Heart left ventricle (tissue), 16 donors: ENCODE data around the gene FBXL7. TPM values are rescaled to one million over a fixed set of nuclear protein-coding genes. Genes with fewer than 3 reads are reported as not detected.

Experiments used
- ATAC-seq, 4 donors: fragments of 200-7000 bp; cut with Tn5 transposase; one replicate each; pipeline ENCODE4 v1.9.1; 2020 to 2022; ENCODE audit warnings: moderate library complexity in 4 of 4, mild to moderate bottlenecking in 3 of 4, moderate number of reproducible peaks in 1 of 4
- DNase-seq, 5 donors: peaks; one replicate each; pipeline ENCODE4 v3.0.0-alpha.2; 2020
- H3K27ac ChIP-seq, 12 donors: fragments of 200-600 bp; sonication (generic) in 4 of 12; one replicate each; pipeline versions ENCODE4 v1.5.0 to v1.8.0; 2016 to 2022; ENCODE audit warnings: mild to moderate bottlenecking in 2 of 12
- H3K27me3 ChIP-seq, 9 donors: fragments of 200-600 bp; sonication (generic) in 2 of 9; one replicate each; pipeline versions ENCODE4 v1.5.1 to v1.8.0; 2016 to 2022; ENCODE audit warnings: mild to moderate bottlenecking in 3 of 9
- H3K36me3 ChIP-seq, 9 donors: fragments of 200-600 bp; sonication (generic) in 2 of 9; one replicate each; pipeline versions ENCODE4 v1.5.0 to v1.8.0; 2018 to 2022; ENCODE audit warnings: mild to moderate bottlenecking in 2 of 9
- H3K4me1 ChIP-seq, 12 donors: fragments of 200-600 bp; sonication (generic) in 4 of 12; one replicate each; pipeline versions ENCODE4 v1.5.0 to v1.8.0; 2016 to 2022; ENCODE audit warnings: mild to moderate bottlenecking in 3 of 12
- H3K4me3 ChIP-seq, 12 donors: fragments of 200-600 bp; sonication (generic) in 4 of 12; one replicate each; pipeline versions ENCODE4 v1.5.0 to v1.8.0; 2017 to 2022; ENCODE audit warnings: mild to moderate bottlenecking in 9 of 12, moderate library complexity in 4 of 12
- H3K9me3 ChIP-seq, 12 donors: fragments of 200-600 bp; sonication (generic) in 4 of 12; one replicate each; pipeline versions ENCODE4 v1.5.0 to v1.8.0; 2016 to 2022; ENCODE audit warnings: mild to moderate bottlenecking in 1 of 12
- CTCF ChIP-seq, 12 donors: fragments of 200-600 bp; sonication (generic) in 4 of 12; IDR thresholded peaks; one replicate each; pipeline versions ENCODE4 v1.5.0 to v1.8.0; 2018 to 2022; ENCODE audit warnings: antibody characterized with exemption in 12 of 12, mild to moderate bottlenecking in 5 of 12
- POLR2A ChIP-seq, 2 donors: fragments of 450-650 bp; IDR thresholded peaks; one replicate each; pipeline ENCODE4 v1.6.1; 2017; ENCODE audit warnings: antibody characterized with exemption in 2 of 2, mild to moderate bottlenecking in 2 of 2, moderate library complexity in 2 of 2
- WGBS, 4 donors: extraction: QIAGEN DNeasy Blood & Tissue Kit in 2 of 4; methylation state at CpG; one replicate each; pipeline versions ENCODE4 v1.1.5 to v1.1.7; 2013 to 2018; 5-methylcytosine and 5-hydroxymethylcytosine counted together
- intact Hi-C, 10 donors: fragments of 100-400 bp; cut with DNase I; formaldehyde crosslinking; loops; one replicate each; pipeline versions ENCODE4 v1.11.1 to v1.14.2; 2022
- polyA plus RNA-seq, 2 donors: library from polyadenylated mRNA; stranded (reverse); fragments of 200-250 nt; gene quantifications; one replicate each; pipeline ENCODE4 v1.2.3, GENCODE V29; 2013
- total RNA-seq, 9 donors: library from RNA; depleted of rRNA in 2 of 9; stranded (reverse); fragments of >200 nt in 2 of 9; fragmentation: NEBNext Ultra II Directional in 3 of 9; extraction: Animal tissue kit (Norgen Biotek cat#: 25700) in 3 of 9; gene quantifications; one replicate each; pipeline versions ENCODE4 v1.1.0 to v1.2.4, GENCODE V29; 2016 to 2023
- donor health status: ischemic (EF 13 %, LVEDD 7.1; RV severe dilation, severe dysfunction).
- donor health status: healthy with polysubstance abuse.
- donor health status: DM: no; HTN: yes; CAD: no.
- donor health status: DM: no; HTN: no; CAD: no.
- donor health status: ischemic (EF 25% LVEDD 6.9; RV normal size, moderate dysfunction).
- donor health status: ischemic (EF 25% LVEDD 5.7; RV mildly dilated, moderate dysfunction).
- donor health status: healthy.
- donor health status: DM: yes; HTN: yes; CAD: no.
- donor health status: ischemic (EF 35%, LVEDD 5.7; RV mildly dilated, moderate dysfunction).
- donor health status: nonischemic (EF 11% LVEDD 7.7; RV severe dilation, severe dysfunction).
- donor health status: DM: yes; HTN: yes; CAD: no.
- donor health status: PGD.
- donor health status: ischemic (EF 29% LVEDD 5.4; RV normal size, mild dysfunction).
- donor health status: nonischemic (EF 23%, LVEDD 6.1; RV moderate dilation, normal function).

The FBXL7 gene
- total and polyA plus RNA-seq, 11 donors: 8.7 to 27.6 (median 24.3) TPM

- DNase-seq (no peak), ATAC-seq (no peak)
- H3K27ac ChIP-seq: no peak overlapping the region
- no peak overlapping the region for H3K4me3 ChIP-seq
- 89 to 95% (median 93%) methylated on average over 3 of the region's 3 CpGs for WGBS, 4 donors
- H3K9me3 ChIP-seq: no peaks in the 10 kb centered on the region
- H3K36me3 ChIP-seq: peaks cover 0 to 71% (median 31%) of the 10 kb centered on the region in 9 donors
- H3K27me3 ChIP-seq: no peaks in the 10 kb centered on the region
- intact Hi-C loops: no loop called here
- H3K4me1 ChIP-seq: peaks cover 0 to 14% (median 0%) of the 10 kb centered on the region in 12 donors
- no peak for TF ChIP-seq CTCF (IDR thresholded peaks at IDR 0.05)
- no peak for TF ChIP-seq POLR2A (IDR thresholded peaks at IDR 0.05)
Observed at GRCh38 chr5:15940905-15941304, 440.9 kb downstream of the FBXL7 start.

- no peaks in the 10 kb centered on the region for H3K27me3 ChIP-seq
- no peaks in the 10 kb centered on the region for H3K9me3 ChIP-seq
- H3K4me3 ChIP-seq: no peak overlapping the region
- intact Hi-C loops: no loop called here
- TF ChIP-seq POLR2A (IDR thresholded peaks at IDR 0.05) (no peak), CTCF (IDR thresholded peaks at IDR 0.05) (no peak)
- whole genome bisulfite sequencing, 4 donors: 78 to 86% (median 83%) methylated on average over 2 of the region's 2 CpGs
- peaks cover 0 to 54% (median 11%) of the 10 kb centered on the region in 9 donors for H3K36me3 ChIP-seq
- ATAC-seq (no peak), DNase-seq (no peak)
- no peak overlapping the region for H3K27ac ChIP-seq
- H3K4me1 ChIP-seq: peaks cover 0 to 9% (median 0%) of the 10 kb centered on the region in 12 donors
Observed at GRCh38 chr5:15943487-15943886, 443.5 kb downstream of the FBXL7 start.

GRCh38 chr5:15946026-15946425, 446.0 kb downstream of the FBXL7 start:
- Histone ChIP-seq H3K4me1 (no peaks in the 10 kb centered on the region), H3K4me3 (no peak overlapping the region), H3K27me3 (no peaks in the 10 kb centered on the region), H3K36me3 (peaks cover 0 to 44% (median 10%) of the 10 kb centered on the region in 9 donors), H3K27ac (no peak overlapping the region), H3K9me3 (no peaks in the 10 kb centered on the region)
- no peak for ATAC-seq
- WGBS, 4 donors: 97 to 98% (median 98%) methylated on average over 3 of the region's 3 CpGs
- intact Hi-C loops: no loop called here
- TF ChIP-seq CTCF (IDR thresholded peaks at IDR 0.05) (no peak), POLR2A (IDR thresholded peaks at IDR 0.05) (no peak)
- no peak for DNase-seq

DNA sequence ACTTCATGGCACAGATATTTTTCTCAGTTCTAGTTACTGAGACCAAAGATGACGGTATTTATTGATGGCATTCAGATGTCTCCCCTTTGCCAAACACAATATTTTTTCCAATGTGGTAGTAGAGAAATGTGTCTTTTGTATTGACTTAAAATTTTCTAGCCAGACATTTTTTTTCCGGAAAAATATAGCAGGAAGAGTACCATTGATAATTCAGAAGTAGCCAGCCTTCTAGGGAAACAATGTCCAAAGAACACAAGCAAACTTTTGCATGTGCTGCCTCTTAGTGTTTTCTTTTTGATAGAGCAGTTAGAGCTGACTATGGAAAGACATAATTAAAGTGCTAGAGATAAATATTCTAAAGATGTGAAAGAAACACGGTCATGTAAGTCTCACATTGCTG, 448.2 kb downstream of the FBXL7 start:
- DNase-seq (no peak), ATAC-seq (peak in 1 of 4 donors; percentile 32)
- H3K36me3 ChIP-seq: peaks cover 0 to 29% (median 0%) of the 10 kb centered on the region in 9 donors
- WGBS, 4 donors: 64 to 69% (median 66%) methylated on average over 3 of the region's 3 CpGs
- no peaks in the 10 kb centered on the region for H3K9me3 ChIP-seq
- intact Hi-C loops: no loop called here
- no peaks in the 10 kb centered on the region for H3K4me1 ChIP-seq
- no peak for TF ChIP-seq POLR2A (IDR thresholded peaks at IDR 0.05)
- TF ChIP-seq CTCF (IDR thresholded peaks at IDR 0.05): peak in 4 of 12 donors; percentile 15 to 23 (median 20)
- H3K27me3 ChIP-seq: no peaks in the 10 kb centered on the region
- H3K27ac ChIP-seq: no peak overlapping the region
- no peak overlapping the region for H3K4me3 ChIP-seq
